Upper lobe of left lung (tissue), 6 donors: ENCODE results near the gene LRRC1. TPM values are rescaled to one million over a fixed set of nuclear protein-coding genes. Genes with fewer than 3 reads are reported as not detected.

Experiments used
- ATAC-seq, 2 donors: fragments of 200-7000 bp; cut with Tn5 transposase; one replicate each; pipeline ENCODE4 v1.9.1; 2022; ENCODE audit warnings: mild to moderate bottlenecking in 2 of 2, moderate library complexity in 2 of 2; ENCODE audit not compliant: low FRiP score in 2 of 2
- DNase-seq, 2 donors: peaks; one replicate each; pipeline ENCODE4 v3.0.0-alpha.2; 2019 to 2020
- H3K27ac ChIP-seq, 4 donors: fragments of 200-600 bp; sonication (generic); one replicate each; pipeline ENCODE4 v1.5.1; 2016 to 2019
- H3K27me3 ChIP-seq, 4 donors: fragments of 200-600 bp; sonication (generic); one replicate each; pipeline ENCODE4 v1.5.1; 2017 to 2019
- H3K36me3 ChIP-seq, 4 donors: fragments of 200-600 bp; sonication (generic); one replicate each; pipeline ENCODE4 v1.5.1; 2016 to 2019
- H3K4me1 ChIP-seq, 4 donors: fragments of 200-600 bp; sonication (generic); one replicate each; pipeline ENCODE4 v1.5.1; 2018 to 2019
- H3K4me3 ChIP-seq, 4 donors: fragments of 200-600 bp; sonication (generic); one replicate each; pipeline ENCODE4 v1.5.1; 2017 to 2019; ENCODE audit warnings: mild to moderate bottlenecking in 2 of 4, moderate library complexity in 1 of 4
- H3K9me3 ChIP-seq, 4 donors: fragments of 200-600 bp; sonication (generic); one replicate each; pipeline ENCODE4 v1.5.1; 2018 to 2019
- CTCF ChIP-seq, 6 experiments: fragments of 450-650 bp in 4 of 6; fragments of 200-600 bp in 2 of 6; sonication (generic) in 2 of 6; IDR thresholded peaks; one replicate each; pipeline ENCODE4 v1.5.1; 2016 to 2019; ENCODE audit warnings: antibody characterized with exemption in 6 of 6
- EP300 ChIP-seq, 4 donors: sonication (generic); formaldehyde crosslinking; IDR thresholded peaks; one replicate each; pipeline ENCODE4 v1.5.1; 2017; ENCODE audit warnings: antibody characterized with exemption in 4 of 4, control low read depth in 2 of 4
- POLR2A ChIP-seq, 4 donors: fragments of 450-650 bp; IDR thresholded peaks; one replicate each; pipeline ENCODE4 v1.5.1; 2016 to 2017; ENCODE audit warnings: antibody characterized with exemption in 4 of 4, mild to moderate bottlenecking in 2 of 4
- POLR2AphosphoS5 ChIP-seq, 2 donors: sonication (generic); formaldehyde crosslinking; IDR thresholded peaks; one replicate each; pipeline ENCODE4 v1.5.1; 2017; ENCODE audit warnings: antibody characterized with exemption in 2 of 2
- WGBS, 2 donors: methylation state at CpG; one replicate each; pipeline ENCODE4 v1.1.5; 2017 to 2018; 5-methylcytosine and 5-hydroxymethylcytosine counted together
- total RNA-seq, 6 donors: library from RNA; depleted of rRNA in 4 of 6; stranded (reverse); fragments of >200 nt in 4 of 6; gene quantifications; one replicate each; pipeline versions ENCODE4 v1.1.0 to v1.2.1, GENCODE V29; 2016 to 2021
- donor health status: DM: no; HTN: no; CAD: no; lungs with moderate emphysema.
- donor health status: DM: no; HTN: yes; CAD: no; lungs with severe emphysema.

Gene LRRC1
- total RNA-seq, 6 donors from 2014 or later: 10.9 to 31.5 (median 19.4) TPM

- 60 to 62% methylated on average over 4 of the region's 4 CpGs for WGBS, 2 donors
- no peaks in the 10 kb centered on the region for H3K4me1 ChIP-seq
- no peaks in the 10 kb centered on the region for H3K9me3 ChIP-seq
- no peaks in the 10 kb centered on the region for H3K27me3 ChIP-seq
- H3K4me3 ChIP-seq: no peak overlapping the region
- H3K27ac ChIP-seq: no peak overlapping the region
- no peaks in the 10 kb centered on the region for H3K36me3 ChIP-seq
- ATAC-seq (no peak), DNase-seq (no peak)
- no peak for TF ChIP-seq POLR2AphosphoS5 (IDR thresholded peaks at IDR 0.05)
- TF ChIP-seq CTCF (IDR thresholded peaks at IDR 0.05): no peak
- TF ChIP-seq POLR2A (IDR thresholded peaks at IDR 0.05): no peak
- TF ChIP-seq EP300 (IDR thresholded peaks at IDR 0.05): no peak
Measured at GRCh38 chr6:53944091-53944490, 149.3 kb downstream of the LRRC1 start.

- WGBS, 2 donors: 91 to 96% methylated on average over 5 of the region's 5 CpGs
- DNase-seq: no peak
- Histone ChIP-seq H3K9me3 (no peaks in the 10 kb centered on the region), H3K36me3 (no peaks in the 10 kb centered on the region), H3K4me1 (no peaks in the 10 kb centered on the region), H3K27ac (no peak overlapping the region), H3K4me3 (no peak overlapping the region), H3K27me3 (no peaks in the 10 kb centered on the region)
- no peak for ATAC-seq
- TF ChIP-seq CTCF (IDR thresholded peaks at IDR 0.05) (no peak), POLR2A (IDR thresholded peaks at IDR 0.05) (no peak), POLR2AphosphoS5 (IDR thresholded peaks at IDR 0.05) (no peak), EP300 (IDR thresholded peaks at IDR 0.05) (no peak)
Measured at GRCh38 chr6:53944543-53944942, 149.7 kb downstream of the LRRC1 start.

GRCh38 chr6:53945765-53946407, 151.1 kb downstream of the LRRC1 start:
- WGBS, 2 donors: 92% methylated on average over 4 of the region's 4 CpGs; no CpG with 5 or more reads in 1 of the 2 donors
- H3K27ac ChIP-seq: no peak overlapping the region
- H3K27me3 ChIP-seq: no peaks in the 10 kb centered on the region
- ATAC-seq: peak; percentile 42 to 46
- peak in 1 of 2 donors; percentile 37 for DNase-seq
- no peak for TF ChIP-seq POLR2A (IDR thresholded peaks at IDR 0.05)
- no peak for TF ChIP-seq POLR2AphosphoS5 (IDR thresholded peaks at IDR 0.05)
- no peaks in the 10 kb centered on the region for H3K4me1 ChIP-seq
- no peaks in the 10 kb centered on the region for H3K36me3 ChIP-seq
- no peaks in the 10 kb centered on the region for H3K9me3 ChIP-seq
- H3K4me3 ChIP-seq: no peak overlapping the region

GRCh38 chr6:53947780-53948179, 153.0 kb downstream of the LRRC1 start:
- TF ChIP-seq EP300 (IDR thresholded peaks at IDR 0.05): no peak
- TF ChIP-seq POLR2A (IDR thresholded peaks at IDR 0.05): no peak
- TF ChIP-seq CTCF (IDR thresholded peaks at IDR 0.05): no peak
- no peak for TF ChIP-seq POLR2AphosphoS5 (IDR thresholded peaks at IDR 0.05)
- H3K27me3 ChIP-seq: no peaks in the 10 kb centered on the region
- 93 to 96% methylated on average over 1 of the region's 1 CpG for WGBS, 2 donors
- no peak overlapping the region for H3K4me3 ChIP-seq
- DNase-seq: no peak
- H3K9me3 ChIP-seq: no peaks in the 10 kb centered on the region
- H3K36me3 ChIP-seq: no peaks in the 10 kb centered on the region
- no peaks in the 10 kb centered on the region for H3K4me1 ChIP-seq
- H3K27ac ChIP-seq: no peak overlapping the region
- ATAC-seq: no peak

DNA sequence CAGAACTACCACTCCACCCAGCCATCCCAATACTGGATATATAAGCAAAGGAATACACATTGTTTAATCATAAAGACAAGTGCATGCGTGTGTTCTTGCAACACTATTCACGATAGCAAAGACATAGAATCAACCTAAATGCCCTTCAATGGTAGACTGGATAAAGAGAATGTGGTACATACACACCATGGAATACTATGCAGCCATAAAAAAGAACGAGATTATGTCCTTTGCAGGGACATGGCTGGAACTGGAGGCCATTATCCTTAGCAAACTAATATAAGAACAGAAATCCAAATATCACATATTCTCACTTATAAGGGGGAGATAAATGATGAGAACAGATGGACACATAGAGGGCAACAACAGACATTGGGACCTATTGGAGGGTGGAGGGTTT, 156.6 kb downstream of the LRRC1 start:
- 89 to 93% methylated on average over 3 of the region's 3 CpGs for whole genome bisulfite sequencing, 2 donors
- no peak for ATAC-seq
- no peaks in the 10 kb centered on the region for H3K27me3 ChIP-seq

More for the DNA sequence above, 156.6 kb downstream of the LRRC1 start:
- no peak overlapping the region for H3K4me3 ChIP-seq
- no peaks in the 10 kb centered on the region for H3K4me1 ChIP-seq
- no peak overlapping the region for H3K27ac ChIP-seq
- DNase-seq: no peak
- no peak for TF ChIP-seq EP300 (IDR thresholded peaks at IDR 0.05)
- TF ChIP-seq POLR2A (IDR thresholded peaks at IDR 0.05): no peak
- no peak for TF ChIP-seq CTCF (IDR thresholded peaks at IDR 0.05)
- TF ChIP-seq POLR2AphosphoS5 (IDR thresholded peaks at IDR 0.05): no peak
- no peaks in the 10 kb centered on the region for H3K36me3 ChIP-seq
- no peaks in the 10 kb centered on the region for H3K9me3 ChIP-seq
